CD4-positive, alpha-beta T cell (primary cell): ENCODE measurements around the gene SLC24A3. TPM values are rescaled to one million over a fixed set of nuclear protein-coding genes. Genes with fewer than 3 reads are reported as not detected.

Experiments used
- ATAC-seq: fragments of 200-7000 bp; cut with Tn5 transposase; one replicate; pipeline ENCODE4 v1.10.0; 2022; ENCODE audit warnings: mild to moderate bottlenecking; ENCODE audit not compliant: poor library complexity
- CTCF ChIA-PET: fragments of 350-600 bp; sonication (Branson Sonifier 250); formaldehyde crosslinking; loops from one replicate; lab custom pipeline; 2021; ENCODE audit warnings: antibody characterized with exemption, inconsistent platforms; lab: Charles Lee
- POLR2A ChIA-PET: fragments of 350-600 bp; sonication (Branson Sonifier 250); formaldehyde crosslinking; loops from one replicate; lab custom pipeline; 2021; ENCODE audit warnings: antibody characterized with exemption, inconsistent platforms; lab: Charles Lee
- DNase-seq, 14 experiments: peaks; one replicate each; pipeline ENCODE4 v3.0.0-alpha.2; 2013 to 2020; ENCODE audit warnings: mixed read lengths in 2 of 14
- H3K27ac ChIP-seq, 2 donors: one replicate each; pipeline versions ENCODE4 v1.5.1 to v1.7.0; 2013; ENCODE audit warnings: low read length in 2 of 2, low read depth in 1 of 2, mild to moderate bottlenecking in 1 of 2
- H3K27me3 ChIP-seq, 2 experiments: 1 replicate in 1 of 2; 2 replicates in 1 of 2; pipeline versions ENCODE4 v1.6.1 to v1.7.0; 2013; ENCODE audit warnings: low read length in 2 of 2, control low read depth in 1 of 2, mild to moderate bottlenecking in 1 of 2, moderate library complexity in 1 of 2; ENCODE audit not compliant: insufficient read depth in 2 of 2, control insufficient read depth in 1 of 2
- H3K36me3 ChIP-seq: one replicate; pipeline ENCODE4 v1.6.1; 2013; ENCODE audit warnings: low read length, control low read depth; ENCODE audit not compliant: insufficient read depth
- H3K4me1 ChIP-seq: one replicate; pipeline ENCODE4 v1.6.1; 2013; ENCODE audit warnings: low read length, control low read depth; ENCODE audit not compliant: insufficient read depth
- H3K4me3 ChIP-seq: one replicate; pipeline ENCODE4 v1.5.1; 2013; ENCODE audit warnings: mild to moderate bottlenecking, low read length, moderate library complexity
- H3K9me3 ChIP-seq, 2 experiments: 1 replicate in 1 of 2; 2 replicates in 1 of 2; pipeline versions ENCODE4 v1.6.1 to v1.7.0; 2013; ENCODE audit warnings: low read length in 2 of 2, mild to moderate bottlenecking in 2 of 2, control low read depth in 1 of 2, moderate library complexity in 1 of 2; ENCODE audit not compliant: control insufficient read depth in 1 of 2, insufficient read depth in 1 of 2
- H3K27ac Mint-ChIP-seq: one replicate; pipeline ENCODE4 v1.8.0; 2020; ENCODE audit warnings: mixed read lengths
- H3K27me3 Mint-ChIP-seq: one replicate; pipeline ENCODE4 v1.8.0; 2021; ENCODE audit warnings: mixed read lengths
- H3K36me3 Mint-ChIP-seq: one replicate; pipeline ENCODE4 v1.8.0; 2021; ENCODE audit warnings: low read depth, mixed read lengths
- H3K4me1 Mint-ChIP-seq: one replicate; pipeline ENCODE4 v1.8.0; 2021; ENCODE audit warnings: low read depth, mixed read lengths
- H3K4me3 Mint-ChIP-seq: one replicate; pipeline ENCODE4 v1.8.0; 2020; ENCODE audit warnings: mild to moderate bottlenecking, mixed read lengths
- H3K9me3 Mint-ChIP-seq: one replicate; pipeline ENCODE4 v1.8.0; 2020; ENCODE audit warnings: mixed read lengths
- CTCF ChIP-seq: fragments of 200-600 bp; IDR thresholded peaks from one replicate; pipeline ENCODE4 v1.8.0; 2022; ENCODE audit warnings: antibody characterized with exemption, mild to moderate bottlenecking
- intact Hi-C, 2 experiments: fragments of 100-400 bp; cut with DNase I in 1 of 2; cut with micrococcal nuclease in 1 of 2; formaldehyde crosslinking; loops; one replicate each; pipeline versions ENCODE4 v1.15.1 to v1.9.0; 2023 to 2025; cut with DNase I, micrococcal nuclease
- total RNA-seq, 174 experiments: library from RNA in 2 of 174; stranded (reverse) in 2 of 174; gene quantifications; one replicate each; pipeline ENCODE4 v1.2.3 and lab custom pipeline; 2021 to 2026

The SLC24A3 gene
- total RNA-seq, 2 experiments from 2014 or later: not detected

GRCh38 chr20:19363476-19363875, 151.0 kb downstream of the SLC24A3 start:
- Histone ChIP-seq H3K4me1 (no peaks in the 10 kb centered on the region), H3K4me3 (no peak overlapping the region), H3K27me3 (no peaks in the 10 kb centered on the region), H3K36me3 (no peaks in the 10 kb centered on the region), H3K9me3 (peaks cover 0 to 7% of the 10 kb centered on the region in 2 experiments), H3K27ac (no peak overlapping the region)
- no peak for DNase-seq
- ChIA-PET POLR2A (no interaction called here), CTCF (no interaction called here)
- Mint-ChIP-seq H3K27ac (no peak overlapping the region), H3K36me3 (no peaks in the 10 kb centered on the region), H3K4me3 (no peak overlapping the region), H3K27me3 (no peaks in the 10 kb centered on the region), H3K4me1 (no peaks in the 10 kb centered on the region), H3K9me3 (no peaks in the 10 kb centered on the region)
- no peak for ATAC-seq
- intact Hi-C loops: no loop called here
- TF ChIP-seq CTCF: no peak

GRCh38 chr20:19367591-19367990, 155.1 kb downstream of the SLC24A3 start:
- no peaks in the 10 kb centered on the region for H3K27me3 Mint-ChIP-seq
- Histone ChIP-seq H3K4me1 (no peaks in the 10 kb centered on the region), H3K36me3 (no peaks in the 10 kb centered on the region), H3K4me3 (no peak overlapping the region), H3K9me3 (peaks cover 0 to 12% of the 10 kb centered on the region in 2 experiments), H3K27ac (no peak overlapping the region), H3K27me3 (no peaks in the 10 kb centered on the region)
- H3K4me1 Mint-ChIP-seq: no peaks in the 10 kb centered on the region
- H3K27ac Mint-ChIP-seq: no peak overlapping the region
- DNase-seq (no peak), ATAC-seq (no peak)
- intact Hi-C loops: no loop called here
- no peak for TF ChIP-seq CTCF
- H3K4me3 Mint-ChIP-seq: no peak overlapping the region
- H3K9me3 Mint-ChIP-seq: no peaks in the 10 kb centered on the region
- ChIA-PET POLR2A (no interaction called here), CTCF (no interaction called here)
- no peaks in the 10 kb centered on the region for H3K36me3 Mint-ChIP-seq

- Mint-ChIP-seq H3K9me3 (no peaks in the 10 kb centered on the region), H3K27me3 (no peaks in the 10 kb centered on the region), H3K27ac (no peak overlapping the region), H3K4me3 (no peak overlapping the region), H3K36me3 (no peaks in the 10 kb centered on the region), H3K4me1 (no peaks in the 10 kb centered on the region)
- H3K9me3 ChIP-seq: peaks cover 0 to 12% of the 10 kb centered on the region in 2 experiments
- intact Hi-C loops: no loop called here
- ChIA-PET CTCF (no interaction called here), POLR2A (no interaction called here)
- no peak overlapping the region for H3K27ac ChIP-seq
- ATAC-seq (no peak), DNase-seq (no peak)
- H3K4me3 ChIP-seq: no peak overlapping the region
- TF ChIP-seq CTCF: no peak
- H3K4me1 ChIP-seq: no peaks in the 10 kb centered on the region
- H3K27me3 ChIP-seq: no peaks in the 10 kb centered on the region
- H3K36me3 ChIP-seq: no peaks in the 10 kb centered on the region
Observed at GRCh38 chr20:19368351-19368750, 155.9 kb downstream of the SLC24A3 start.
